CD1c-positive myeloid dendritic cell (primary cell): Measurements from ENCODE around the gene MCTP1.

Experiments
- DNase-seq: peaks from one replicate; pipeline ENCODE4 v3.0.0-alpha.2; 2016; ENCODE audit errors: extremely low spot score

The MCTP1 gene

GRCh38 chr5:95284572-95285408 is at the start of gene MCTP1:
TSS of gene MCTP1 (minus strand) at chr5:95285094.
- no peak for DNase-seq

- no peak for DNase-seq
Observed at GRCh38 chr5:95332158-95332557, 47.3 kb upstream of the MCTP1 start.

- no peak for DNase-seq
Observed at GRCh38 chr5:95331358-95331757, 46.5 kb upstream of the MCTP1 start.

GRCh38 chr5:95327211-95327610 is 42.3 kb upstream of the MCTP1 start:
- DNase-seq: no peak

GRCh38 chr5:95317687-95318086 is 32.8 kb upstream of the MCTP1 start:
- DNase-seq: no peak

- no peak for DNase-seq
Observed at GRCh38 chr5:95317085-95317484, 32.2 kb upstream of the MCTP1 start.

GRCh38 chr5:95304711-95305110 is 19.8 kb upstream of the MCTP1 start:
- DNase-seq: no peak

- DNase-seq: no peak
Observed at GRCh38 chr5:95298651-95299050, 13.8 kb upstream of the MCTP1 start.

GRCh38 chr5:95296291-95296690 is 11.4 kb upstream of the MCTP1 start:
- no peak for DNase-seq

GRCh38 chr5:95285409-95285755 is 488 bp upstream of the MCTP1 start:
- DNase-seq: no peak

GRCh38 chr5:95283761-95284571 is 928 bp downstream of the MCTP1 start:
- DNase-seq: peak; percentile 22

GRCh38 chr5:95283022-95283615 is 1.8 kb downstream of the MCTP1 start:
- no peak for DNase-seq

GRCh38 chr5:95281226-95281625 is 3.7 kb downstream of the MCTP1 start:
- no peak for DNase-seq

GRCh38 chr5:95280401-95281095 is 4.3 kb downstream of the MCTP1 start:
- DNase-seq: no peak

- peak; percentile 35 for DNase-seq
Observed at GRCh38 chr5:95274011-95274410, 10.9 kb downstream of the MCTP1 start.

- no peak for DNase-seq
Observed at GRCh38 chr5:95272316-95272929, 12.5 kb downstream of the MCTP1 start.

- DNase-seq: no peak
Observed at GRCh38 chr5:95262933-95263660, 21.8 kb downstream of the MCTP1 start.

GRCh38 chr5:95261437-95262175 is 23.3 kb downstream of the MCTP1 start:
- DNase-seq: peak; percentile 70

GRCh38 chr5:95256991-95257390 is 27.9 kb downstream of the MCTP1 start:
- DNase-seq: no peak

- DNase-seq: no peak
Observed at GRCh38 chr5:95256446-95256845, 28.4 kb downstream of the MCTP1 start.
